Endothelial cell of umbilical vein (primary cell): ENCODE data around the gene NAMPT. TPM values are rescaled to one million over a fixed set of nuclear protein-coding genes. Genes with fewer than 3 reads are reported as not detected.

Source experiments
- BruUV-seq: library from RNA; stranded (reverse); fragments of 400-500 nt; replicated peaks from 2 replicates; lab custom pipeline; 2021; lab: Mats Ljungman, UMichigan
- CTCF ChIA-PET: fragments of 300-600, 350-600 bp; sonication (Branson Sonifier 250); formaldehyde crosslinking; loops from one replicate; lab custom pipeline; 2021; ENCODE audit warnings: antibody characterized with exemption, inconsistent platforms; lab: Charles Lee
- POLR2A ChIA-PET: fragments of 300-600, 350-600 bp; sonication (Branson Sonifier 250); formaldehyde crosslinking; loops from one replicate; lab custom pipeline; 2021; ENCODE audit warnings: antibody characterized with exemption, inconsistent platforms; lab: Charles Lee
- DNase-seq: peaks from one replicate; pipeline ENCODE4 v3.0.0-alpha.2; 2011; ENCODE audit warnings: low read depth, low spot score
- FAIRE-seq: peaks from 2 replicates; lab custom pipeline; 2011; peaks lifted over from hg19 to GRCh38; lab: Jason Lieb, UNC
- H2AFZ ChIP-seq: 2 replicates; pipeline ENCODE4 v1.6.0; 2012; ENCODE audit warnings: low read depth, low read length, control low read depth, inconsistent platforms
- H3K27ac ChIP-seq: 2 replicates; pipeline ENCODE4 v1.5.1; 2011; ENCODE audit warnings: low read depth, mild to moderate bottlenecking, control low read depth, low read length, moderate library complexity; ENCODE audit not compliant: insufficient read depth
- H3K27me3 ChIP-seq, 2 experiments: 2 replicates each; pipeline versions ENCODE4 v1.6.0 to v1.6.1; 2011; ENCODE audit warnings: low read length in 2 of 2, mixed read lengths in 1 of 2; ENCODE audit not compliant: control insufficient read depth in 2 of 2, insufficient read depth in 2 of 2
- H3K36me3 ChIP-seq, 2 experiments: 2 replicates in 1 of 2; 3 replicates in 1 of 2; pipeline ENCODE4 v1.5.1; 2011; ENCODE audit warnings: low read length in 2 of 2, mild to moderate bottlenecking in 1 of 2, moderate library complexity in 1 of 2; ENCODE audit not compliant: control insufficient read depth in 2 of 2, insufficient read depth in 2 of 2; ENCODE audit errors: extremely low read depth in 1 of 2
- H3K4me1 ChIP-seq: 3 replicates; pipeline ENCODE4 v1.5.1; 2011; ENCODE audit warnings: mild to moderate bottlenecking, low read length; ENCODE audit not compliant: control insufficient read depth, insufficient read depth; ENCODE audit errors: extremely low read depth
- H3K4me2 ChIP-seq: 2 replicates; pipeline ENCODE4 v1.6.1; 2011; ENCODE audit warnings: low read length, control low read depth, mixed read lengths; ENCODE audit not compliant: insufficient read depth
- H3K4me3 ChIP-seq, 3 experiments: fragments of 200-600 bp in 1 of 3; sonication (generic), shearing (Covaris generic) in 1 of 3; replicated peaks in 1 of 3; 2 replicates each; pipeline ENCODE4 v1.5.1; 2011 to 2016; ENCODE audit warnings: control low read depth in 3 of 3, low read length in 3 of 3, mild to moderate bottlenecking in 2 of 3, inconsistent platforms in 1 of 3, low read depth in 1 of 3, moderate library complexity in 1 of 3; ENCODE audit not compliant: insufficient read depth in 1 of 3
- H3K79me2 ChIP-seq: 2 replicates; pipeline ENCODE4 v1.6.0; 2012; ENCODE audit warnings: low read length, inconsistent platforms; ENCODE audit not compliant: control insufficient read depth, insufficient read depth
- H3K9ac ChIP-seq: replicated peaks from 2 replicates; pipeline ENCODE3; 2011; ENCODE audit warnings: low read length, control low read depth; ENCODE audit not compliant: insufficient read depth; ENCODE audit errors: extremely low read depth
- H3K9me1 ChIP-seq: replicated peaks from 3 replicates; pipeline ENCODE4 v1.6.0; 2011; ENCODE audit warnings: mild to moderate bottlenecking, low read length; ENCODE audit not compliant: control insufficient read depth, insufficient read depth; ENCODE audit errors: extremely low read depth
- H3K9me3 ChIP-seq: replicated peaks from 2 replicates; pipeline ENCODE4 v1.5.1; 2012; ENCODE audit warnings: low read length, inconsistent platforms; ENCODE audit not compliant: control insufficient read depth, insufficient read depth
- H4K20me1 ChIP-seq: replicated peaks from 2 replicates; pipeline ENCODE3; 2011; ENCODE audit warnings: mild to moderate bottlenecking, low read length; ENCODE audit not compliant: control insufficient read depth, insufficient read depth; ENCODE audit errors: extremely low read depth
- CTCF ChIP-seq, 2 donors: IDR thresholded peaks; 1 replicate in 1 of 2; 2 replicates in 1 of 2; pipeline ENCODE4 v1.5.1; 2011; ENCODE audit warnings: low read length in 2 of 2, mild to moderate bottlenecking in 2 of 2, moderate library complexity in 2 of 2, control low read depth in 1 of 2, inconsistent platforms in 1 of 2, low read depth in 1 of 2; ENCODE audit not compliant: insufficient read depth in 1 of 2; ENCODE audit errors: extremely low read depth in 1 of 2
- EZH2 ChIP-seq: IDR thresholded peaks from 2 replicates; pipeline ENCODE4 v1.6.1; 2012; ENCODE audit warnings: borderline replicate concordance, low read depth, mild to moderate bottlenecking, moderate library complexity, low read length, inconsistent platforms; ENCODE audit not compliant: severe bottlenecking
- FOS ChIP-seq: IDR thresholded peaks from 2 replicates; pipeline ENCODE4 v1.6.1; 2011; ENCODE audit warnings: mild to moderate bottlenecking, low read length, moderate library complexity, borderline replicate concordance; ENCODE audit not compliant: insufficient read depth
- GATA2 ChIP-seq: IDR thresholded peaks from 2 replicates; pipeline ENCODE4 v1.7.0; 2011; ENCODE audit warnings: low read depth, mild to moderate bottlenecking, moderate library complexity, mixed read lengths, low read length; ENCODE audit not compliant: insufficient read length, insufficient read depth
- JUN ChIP-seq: IDR thresholded peaks from 2 replicates; pipeline ENCODE4 v1.6.1; 2011; ENCODE audit warnings: borderline replicate concordance, low read depth; ENCODE audit not compliant: insufficient read length, insufficient read depth
- MAX ChIP-seq: IDR thresholded peaks from 2 replicates; pipeline ENCODE4 v1.6.1; 2011; ENCODE audit not compliant: insufficient read depth, insufficient read length
- MYC ChIP-seq: IDR thresholded peaks from one replicate; pipeline ENCODE4 v1.6.1; 2011; ENCODE audit warnings: mild to moderate bottlenecking, low read depth, low read length
- POLR2A ChIP-seq: IDR thresholded peaks from 2 replicates; pipeline ENCODE4 v1.6.1; 2012; ENCODE audit warnings: low read depth, mild to moderate bottlenecking, control low read depth, low read length
- POLR2AphosphoS5 ChIP-seq: IDR thresholded peaks from 2 replicates; pipeline ENCODE4 v1.6.1; 2012; ENCODE audit warnings: low read depth, mild to moderate bottlenecking, control low read depth, low read length, moderate library complexity; ENCODE audit not compliant: insufficient read depth
- dilution Hi-C: fragments of 300-500 bp; cut with MboI; formaldehyde crosslinking; loops from one replicate; pipeline ENCODE4 v1.15.0; 2019; ENCODE audit warnings: low sequenced_read_pairs; ENCODE audit not compliant: extremely low pct_ligation_motif_present
- intact Hi-C: fragments of 100-400 bp; cut with micrococcal nuclease; formaldehyde crosslinking; loops from one replicate; pipeline ENCODE4 v1.10.0; 2022
- polyA plus RNA-seq, 4 experiments: library from polyadenylated mRNA; depleted of rRNA in 3 of 4; stranded (reverse) in 3 of 4; unstranded in 1 of 4; fragments of >200 nt; gene quantifications; 2 replicates each; pipeline versions ENCODE4 v1.2.1 to v1.2.3, GENCODE V29; 2011 to 2012; ENCODE audit warnings: missing spikeins in 1 of 4
- total RNA-seq: library from RNA; stranded (reverse); gene quantifications from 2 replicates; pipeline ENCODE4 v1.2.3, GENCODE V29; 2021

Gene NAMPT
- total and polyA plus RNA-seq, 2 donors (not counting 3 experiments of a cell fraction or from before 2014, with no cell fraction given), result 17.5 to 133 TPM

GRCh38 chr7:106289848-106290247 is 5.1 kb upstream of the NAMPT start:
- H3K79me2 ChIP-seq, result no peaks in the 10 kb centered on the region
- H3K4me1 ChIP-seq, result peaks cover 6% of the 10 kb centered on the region
- no peak overlapping the region for H3K27ac ChIP-seq
- no peak overlapping the region for H3K4me2 ChIP-seq
- H3K9me3 ChIP-seq, result no peaks in the 10 kb centered on the region
- DNase-seq (no peak), FAIRE-seq (no peak)
- H3K4me3 ChIP-seq, result no peak overlapping the region
- ChIA-PET CTCF (interaction anchor here (1.1 to 1.5 kb wide), 2 partner anchors 95 to 173 kb away, joined by 4 read pairs; no protein-coding TSS in a partner anchor), POLR2A (no interaction called here)
- no peak overlapping the region for H2AFZ ChIP-seq
- BruUV-seq, result no TSS peak
- no peaks in the 10 kb centered on the region for H3K27me3 ChIP-seq
- no peaks in the 10 kb centered on the region for H4K20me1 ChIP-seq
- dilution Hi-C loops (no loop called here), intact Hi-C loops (loop anchor here (5.0 kb wide), 2 partner anchors 77 to 787 kb away; no protein-coding TSS in a partner anchor)
- H3K36me3 ChIP-seq, result no peaks in the 10 kb centered on the region
- H3K9ac ChIP-seq, result no peak overlapping the region
- no peaks in the 10 kb centered on the region for H3K9me1 ChIP-seq
- TF ChIP-seq MYC, result no peak
- TF ChIP-seq EZH2, result no peak
- TF ChIP-seq MAX, result no peak
- TF ChIP-seq POLR2A, result no peak
- no peak for TF ChIP-seq GATA2
- TF ChIP-seq FOS, result no peak
- TF ChIP-seq JUN, result no peak
- no peak for TF ChIP-seq CTCF (IDR thresholded peaks at IDR 0.05; ENCODE audit: extremely low read depth in 1 of 2, insufficient read depth in 1 of 2, low read depth in 1 of 2, low read length in 2 of 2)
- TF ChIP-seq POLR2AphosphoS5, result no peak
